Panc1 (cell line): ENCODE measurements around the gene HPRT1.

Experiments
- CTCF ChIP-seq: fragments of 450-650 bp; IDR thresholded peaks from 2 replicates; pipeline ENCODE4 v1.5.1; 2017; ENCODE audit warnings: mild to moderate bottlenecking
- POLR2AphosphoS5 ChIP-seq: IDR thresholded peaks from 2 replicates; pipeline ENCODE4 v1.6.1; 2012; ENCODE audit warnings: mild to moderate bottlenecking, low read depth, low read length, moderate library complexity
- REST ChIP-seq, 2 experiments: IDR thresholded peaks; 2 replicates each; pipeline ENCODE4 v1.6.1; 2011 to 2012; ENCODE audit warnings: low read depth in 2 of 2, control low read depth in 1 of 2, low read length in 1 of 2, mild to moderate bottlenecking in 1 of 2, moderate library complexity in 1 of 2; ENCODE audit not compliant: insufficient read depth in 1 of 2
- SIN3A ChIP-seq: IDR thresholded peaks from 2 replicates; pipeline ENCODE4 v1.6.1; 2012; ENCODE audit warnings: low read depth, mild to moderate bottlenecking, low read length, moderate library complexity, borderline replicate concordance; ENCODE audit not compliant: insufficient read depth
- TCF7L2 ChIP-seq: IDR thresholded peaks from 2 replicates; pipeline ENCODE4 v1.6.1; 2011; ENCODE audit warnings: mild to moderate bottlenecking, low read depth, low read length, inconsistent platforms

- TF ChIP-seq CTCF (no peak), POLR2AphosphoS5 (no peak), REST (IDR thresholded peaks at IDR 0.05; ENCODE audit: insufficient read depth in 1 of 2, low read depth in 2 of 2, low read length in 1 of 2) (no peak), SIN3A (no peak), TCF7L2 (no peak)
Measured at GRCh38 chrX:134443461-134443860, 16.5 kb upstream of the HPRT1 start.
